Neural progenitor cell (in vitro differentiated cells): ENCODE results near the gene AGAP3.

Experiments used
- EZH2 ChIP-seq: fragments of 200-600 bp; sonication (generic); IDR thresholded peaks from 2 replicates; pipeline ENCODE4 v1.6.1; 2017; ENCODE audit warnings: antibody characterized with exemption, mild to moderate bottlenecking, moderate library complexity
- EZH2phosphoT487 ChIP-seq: fragments of 200-600 bp; sonication (generic); IDR thresholded peaks from 2 replicates; pipeline ENCODE4 v1.6.1; 2017; ENCODE audit warnings: antibody characterized with exemption
- TF ChIP-seq, protein P1 (sequence below): fragments of 200-600 bp; sonication (generic); IDR thresholded peaks from 2 replicates; pipeline ENCODE4 v1.5.1; 2017; ENCODE audit warnings: antibody characterized with exemption, mild to moderate bottlenecking

DNA sequence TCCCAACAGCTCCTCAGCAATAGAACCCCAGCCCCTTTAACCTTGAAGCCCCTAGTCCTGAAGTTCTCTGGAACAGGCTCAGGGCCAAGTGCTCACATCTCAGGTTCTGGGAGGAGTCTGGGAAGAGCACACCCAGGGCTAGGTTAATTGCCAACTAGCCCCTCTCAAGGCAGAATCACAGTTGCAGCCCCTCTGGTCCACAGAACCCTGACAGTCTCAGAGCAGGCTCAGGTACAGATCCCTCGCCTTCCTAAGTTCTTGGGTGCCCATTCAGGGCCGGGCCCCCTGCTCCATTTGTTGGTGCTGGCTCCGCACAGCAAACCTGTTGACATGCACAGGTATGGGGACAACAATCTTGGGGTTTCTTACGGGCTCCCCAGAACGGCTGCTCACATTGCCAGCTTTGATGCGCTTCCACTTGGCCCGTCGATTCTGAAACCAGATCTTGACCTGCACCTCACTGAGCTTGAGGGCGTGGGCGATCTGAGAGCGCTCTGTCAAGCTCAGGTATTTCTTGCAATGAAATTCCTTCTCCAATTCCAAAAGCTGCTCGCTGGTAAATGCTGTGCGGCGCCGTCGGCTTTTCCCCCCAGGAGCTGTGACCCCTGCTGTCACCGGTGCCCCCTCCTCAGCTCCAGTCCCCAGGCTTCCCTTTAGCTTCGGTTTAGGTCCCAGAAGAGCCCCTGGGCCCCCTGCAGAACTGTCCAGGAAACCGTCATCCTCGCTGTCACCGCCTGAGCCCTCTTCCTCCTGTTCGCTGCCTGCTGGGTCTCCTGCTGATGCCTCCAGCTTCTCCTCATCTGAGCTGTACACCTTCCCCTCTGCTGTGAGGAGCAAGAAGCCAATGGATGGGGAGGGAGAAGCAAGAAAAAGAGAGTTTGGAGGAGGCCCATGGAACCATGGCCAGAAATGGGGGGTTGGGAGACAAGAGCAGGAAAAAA lies 62.3 kb downstream of the AGAP3 start:
- TF ChIP-seq, protein P1, sequence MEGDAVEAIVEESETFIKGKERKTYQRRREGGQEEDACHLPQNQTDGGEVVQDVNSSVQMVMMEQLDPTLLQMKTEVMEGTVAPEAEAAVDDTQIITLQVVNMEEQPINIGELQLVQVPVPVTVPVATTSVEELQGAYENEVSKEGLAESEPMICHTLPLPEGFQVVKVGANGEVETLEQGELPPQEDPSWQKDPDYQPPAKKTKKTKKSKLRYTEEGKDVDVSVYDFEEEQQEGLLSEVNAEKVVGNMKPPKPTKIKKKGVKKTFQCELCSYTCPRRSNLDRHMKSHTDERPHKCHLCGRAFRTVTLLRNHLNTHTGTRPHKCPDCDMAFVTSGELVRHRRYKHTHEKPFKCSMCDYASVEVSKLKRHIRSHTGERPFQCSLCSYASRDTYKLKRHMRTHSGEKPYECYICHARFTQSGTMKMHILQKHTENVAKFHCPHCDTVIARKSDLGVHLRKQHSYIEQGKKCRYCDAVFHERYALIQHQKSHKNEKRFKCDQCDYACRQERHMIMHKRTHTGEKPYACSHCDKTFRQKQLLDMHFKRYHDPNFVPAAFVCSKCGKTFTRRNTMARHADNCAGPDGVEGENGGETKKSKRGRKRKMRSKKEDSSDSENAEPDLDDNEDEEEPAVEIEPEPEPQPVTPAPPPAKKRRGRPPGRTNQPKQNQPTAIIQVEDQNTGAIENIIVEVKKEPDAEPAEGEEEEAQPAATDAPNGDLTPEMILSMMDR: no peak
- no peak for TF ChIP-seq EZH2
- no peak for TF ChIP-seq EZH2phosphoT487
